ENCODE measurements around the gene SREK1.
"Not testable (repeated sequence)": the region's sequence is repeated elsewhere in the genome, so short reads cannot be mapped to it uniquely, and the experiment has no call there.

Gene SREK1

GRCh38 chr5:66144074-66144833 lies at the start of gene SREK1:
Gene SREK1, plus strand, starts transcription at chr5:66144300. Its CDS starts 77 bp downstream, at chr5:66144377.
- in situ Hi-C loops (cut with HindIII; ENCODE audit: low pct_unique_long_range_greater_than_20kb, low sequenced_read_pairs) = no loop called here
- peak; percentile 92 to 96 for DNase-seq (ENCODE audit: low read depth in 1 of 2, low spot score in 1 of 2)
- TF ChIP-seq JUND (IDR thresholded peaks at IDR 0.05; ENCODE audit: low read depth) = no peak

- no peak for TF ChIP-seq JUND (IDR thresholded peaks at IDR 0.05; ENCODE audit: low read depth)
- no peak for DNase-seq (ENCODE audit: low read depth in 1 of 2, low spot score in 1 of 2)
- in situ Hi-C loops (cut with HindIII; ENCODE audit: low pct_unique_long_range_greater_than_20kb, low sequenced_read_pairs) = no loop called here
Observed at GRCh38 chr5:66100851-66101250, 43.2 kb upstream of the SREK1 start.

- no peak for TF ChIP-seq JUND (IDR thresholded peaks at IDR 0.05; ENCODE audit: low read depth)
- in situ Hi-C loops (cut with HindIII; ENCODE audit: low pct_unique_long_range_greater_than_20kb, low sequenced_read_pairs) = no loop called here
- no peak for DNase-seq (ENCODE audit: low read depth in 1 of 2, low spot score in 1 of 2)
Observed at GRCh38 chr5:66113160-66113559, 30.9 kb upstream of the SREK1 start.

- in situ Hi-C loops (cut with HindIII; ENCODE audit: low pct_unique_long_range_greater_than_20kb, low sequenced_read_pairs) = no loop called here
- no peak for DNase-seq (ENCODE audit: low read depth in 1 of 2, low spot score in 1 of 2)
- no peak for TF ChIP-seq JUND (IDR thresholded peaks at IDR 0.05; ENCODE audit: low read depth)
Observed at GRCh38 chr5:66118304-66118703, 25.8 kb upstream of the SREK1 start.

GRCh38 chr5:66122379-66123034 lies 21.6 kb upstream of the SREK1 start:
- TF ChIP-seq JUND (IDR thresholded peaks at IDR 0.05; ENCODE audit: low read depth) = no peak
- no peak for DNase-seq (ENCODE audit: low read depth in 1 of 2, low spot score in 1 of 2)
- in situ Hi-C loops (cut with HindIII; ENCODE audit: low pct_unique_long_range_greater_than_20kb, low sequenced_read_pairs) = no loop called here

GRCh38 chr5:66129144-66129543 lies 15.0 kb upstream of the SREK1 start:
- TF ChIP-seq JUND (IDR thresholded peaks at IDR 0.05; ENCODE audit: low read depth) = no peak
- in situ Hi-C loops (cut with HindIII; ENCODE audit: low pct_unique_long_range_greater_than_20kb, low sequenced_read_pairs) = no loop called here
- DNase-seq (ENCODE audit: low read depth in 1 of 2, low spot score in 1 of 2) = no peak

GRCh38 chr5:66130493-66130892 lies 13.6 kb upstream of the SREK1 start:
- in situ Hi-C loops (cut with HindIII; ENCODE audit: low pct_unique_long_range_greater_than_20kb, low sequenced_read_pairs) = no loop called here
- TF ChIP-seq JUND (IDR thresholded peaks at IDR 0.05; ENCODE audit: low read depth) = no peak
- no peak for DNase-seq (ENCODE audit: low read depth in 1 of 2, low spot score in 1 of 2)

- DNase-seq (ENCODE audit: low read depth in 1 of 2, low spot score in 1 of 2) = peak in 1 of 2 experiments; percentile 49
- in situ Hi-C loops (cut with HindIII; ENCODE audit: low pct_unique_long_range_greater_than_20kb, low sequenced_read_pairs) = no loop called here
- TF ChIP-seq JUND (IDR thresholded peaks at IDR 0.05; ENCODE audit: low read depth) = no peak
Observed at GRCh38 chr5:66134407-66134861, 9.7 kb upstream of the SREK1 start.

GRCh38 chr5:66136053-66136452 lies 8.0 kb upstream of the SREK1 start:
- DNase-seq (ENCODE audit: low read depth in 1 of 2, low spot score in 1 of 2) = no peak
- TF ChIP-seq JUND (IDR thresholded peaks at IDR 0.05; ENCODE audit: low read depth) = no peak
- in situ Hi-C loops (cut with HindIII; ENCODE audit: low pct_unique_long_range_greater_than_20kb, low sequenced_read_pairs) = no loop called here

- in situ Hi-C loops (cut with HindIII; ENCODE audit: low pct_unique_long_range_greater_than_20kb, low sequenced_read_pairs) = not testable (repeated sequence)
Observed at GRCh38 chr5:66136944-66137343, 7.2 kb upstream of the SREK1 start.

GRCh38 chr5:66138637-66139317 lies 5.3 kb upstream of the SREK1 start:
- in situ Hi-C loops (cut with HindIII; ENCODE audit: low pct_unique_long_range_greater_than_20kb, low sequenced_read_pairs) = no loop called here

More at GRCh38 chr5:66136944-66137343, 7.2 kb upstream of the SREK1 start:
- DNase-seq (ENCODE audit: low read depth in 1 of 2, low spot score in 1 of 2) = not testable (repeated sequence)

GRCh38 chr5:66139318-66139712 lies 4.8 kb upstream of the SREK1 start:
- in situ Hi-C loops (cut with HindIII; ENCODE audit: low pct_unique_long_range_greater_than_20kb, low sequenced_read_pairs) = no loop called here
- TF ChIP-seq JUND (IDR thresholded peaks at IDR 0.05; ENCODE audit: low read depth) = no peak

More at GRCh38 chr5:66138637-66139317, 5.3 kb upstream of the SREK1 start:
- TF ChIP-seq JUND (IDR thresholded peaks at IDR 0.05; ENCODE audit: low read depth) = no peak
- DNase-seq (ENCODE audit: low read depth in 1 of 2, low spot score in 1 of 2) = no peak

GRCh38 chr5:66142417-66142816 lies 1.7 kb upstream of the SREK1 start:
- in situ Hi-C loops (cut with HindIII; ENCODE audit: low pct_unique_long_range_greater_than_20kb, low sequenced_read_pairs) = no loop called here
- no peak for TF ChIP-seq JUND (IDR thresholded peaks at IDR 0.05; ENCODE audit: low read depth)
- no peak for DNase-seq (ENCODE audit: low read depth in 1 of 2, low spot score in 1 of 2)

More at GRCh38 chr5:66139318-66139712, 4.8 kb upstream of the SREK1 start:
- no peak for DNase-seq (ENCODE audit: low read depth in 1 of 2, low spot score in 1 of 2)
